M059J (cell line): Measurements from ENCODE around the gene CYB5R2. TPM values are rescaled to one million over a fixed set of nuclear protein-coding genes. Genes with fewer than 3 reads are reported as not detected.
"Not testable (repeated sequence)": the region's sequence is repeated elsewhere in the genome, so short reads cannot be mapped to it uniquely, and the experiment has no call there.

Experiments
- DNase-seq: peaks from one replicate; pipeline ENCODE4 v3.0.0-alpha.2; 2012; ENCODE audit warnings: low read depth
- total RNA-seq: library from RNA; depleted of rRNA; stranded (reverse); fragments of >200 nt; shearing (Covaris generic); gene quantifications from 2 replicates; pipeline ENCODE4 v1.2.3, GENCODE V29; 2014

The CYB5R2 gene
- total RNA-seq, 1 experiment from 2014 or later, result 5.8 TPM

GRCh38 chr11:7668911-7669310 is 4.4 kb downstream of the CYB5R2 start:
- no peak for DNase-seq

GRCh38 chr11:7668464-7668863 is 4.8 kb downstream of the CYB5R2 start:
- DNase-seq, result no peak

GRCh38 chr11:7667460-7667859 is 5.8 kb downstream of the CYB5R2 start:
- no peak for DNase-seq

GRCh38 chr11:7666292-7666866 is 6.9 kb downstream of the CYB5R2 start:
- no peak for DNase-seq

GRCh38 chr11:7665473-7666291 is 7.6 kb downstream of the CYB5R2 start:
- peak; percentile 71 for DNase-seq

- no peak for DNase-seq
Observed at GRCh38 chr11:7664867-7665266, 8.4 kb downstream of the CYB5R2 start.

- DNase-seq, result not testable (repeated sequence)
Observed at GRCh38 chr11:7663531-7663930, 9.8 kb downstream of the CYB5R2 start.

GRCh38 chr11:7657306-7658025 is 15.8 kb downstream of the CYB5R2 start:
- DNase-seq, result peak; percentile 70

GRCh38 chr11:7656704-7657103 is 16.6 kb downstream of the CYB5R2 start:
- no peak for DNase-seq

GRCh38 chr11:7655253-7656217 is 17.8 kb downstream of the CYB5R2 start:
- DNase-seq, result no peak

GRCh38 chr11:7654195-7654705 is 19.1 kb downstream of the CYB5R2 start:
- DNase-seq, result no peak

GRCh38 chr11:7651700-7652099 is 21.6 kb downstream of the CYB5R2 start:
- no peak for DNase-seq

GRCh38 chr11:7651140-7651551 is 22.2 kb downstream of the CYB5R2 start:
- peak; percentile 85 for DNase-seq

- no peak for DNase-seq
Observed at GRCh38 chr11:7648264-7648663, 25.0 kb downstream of the CYB5R2 start.

- no peak for DNase-seq
Observed at GRCh38 chr11:7646866-7647265, 26.4 kb downstream of the CYB5R2 start.

GRCh38 chr11:7645206-7645605 is 28.1 kb downstream of the CYB5R2 start:
- no peak for DNase-seq

- DNase-seq, result no peak
Observed at GRCh38 chr11:7643314-7643713, 30.0 kb downstream of the CYB5R2 start.

- DNase-seq, result no peak
Observed at GRCh38 chr11:7642747-7643146, 30.6 kb downstream of the CYB5R2 start.

- DNase-seq, result no peak
Observed at GRCh38 chr11:7640816-7641215, 32.5 kb downstream of the CYB5R2 start.

GRCh38 chr11:7639643-7640025 is 33.7 kb downstream of the CYB5R2 start:
- no peak for DNase-seq
